Type B pancreatic cell (in vitro differentiated cells): ENCODE data around the gene CXXC1. TPM values are rescaled to one million over a fixed set of nuclear protein-coding genes. Genes with fewer than 3 reads are reported as not detected.

Source experiments
- DNase-seq: peaks from one replicate; pipeline ENCODE4 v3.0.0; 2021; ENCODE audit warnings: mixed read lengths; ENCODE audit not compliant: unreplicated experiment; ENCODE audit errors: extremely low spot score
- H3K27ac Mint-ChIP-seq: 2 replicates; pipeline ENCODE4 v1.8.0; 2021; ENCODE audit warnings: mild to moderate bottlenecking, mixed read lengths
- H3K27me3 Mint-ChIP-seq: 2 replicates; pipeline ENCODE4 v1.8.0; 2021; ENCODE audit warnings: mixed read lengths
- H3K36me3 Mint-ChIP-seq: 2 replicates; pipeline ENCODE4 v1.8.0; 2021; ENCODE audit warnings: mixed read lengths
- H3K4me1 Mint-ChIP-seq: one replicate; pipeline ENCODE4 v1.8.0; 2021; ENCODE audit warnings: mixed read lengths; ENCODE audit not compliant: unreplicated experiment
- H3K4me3 Mint-ChIP-seq: 2 replicates; pipeline ENCODE4 v1.8.0; 2021; ENCODE audit warnings: mild to moderate bottlenecking, mixed read lengths
- H3K9me3 Mint-ChIP-seq: 2 replicates; pipeline ENCODE4 v1.8.0; 2021; ENCODE audit warnings: mixed read lengths
- CTCF ChIP-seq: fragments of 200-600 bp; sonication (generic); conservative IDR thresholded peaks from 2 replicates; pipeline ENCODE4 v1.5.0; 2021; ENCODE audit warnings: antibody characterized with exemption, mild to moderate bottlenecking
- total RNA-seq: library from RNA; stranded (reverse); gene quantifications from 2 replicates; pipeline ENCODE4 v1.2.1, GENCODE V29; 2021; ENCODE audit warnings: low replicate concordance

CXXC1 gene
- total RNA-seq, 1 donor from 2014 or later: 95.1 TPM

GRCh38 chr18:50280707-50281294 lies 6.7 kb downstream of the CXXC1 start:
- DNase-seq: no peak
- Mint-ChIP-seq H3K27me3 (no peaks in the 10 kb centered on the region), H3K27ac (peak overlapping the region; percentile 95), H3K36me3 (peaks cover 36% of the 10 kb centered on the region), H3K4me3 (peak overlapping the region; percentile 98), H3K9me3 (no peaks in the 10 kb centered on the region), H3K4me1 (peaks cover 21% of the 10 kb centered on the region)
- TF ChIP-seq CTCF: no peak

GRCh38 chr18:50279752-50280151 lies 7.7 kb downstream of the CXXC1 start:
- Mint-ChIP-seq H3K4me3 (peak overlapping the region; percentile 98), H3K4me1 (peaks cover 21% of the 10 kb centered on the region), H3K36me3 (peaks cover 41% of the 10 kb centered on the region), H3K27ac (no peak overlapping the region), H3K9me3 (no peaks in the 10 kb centered on the region), H3K27me3 (no peaks in the 10 kb centered on the region)
- no peak for DNase-seq
- no peak for TF ChIP-seq CTCF

GRCh38 chr18:50277942-50278341 lies 9.6 kb downstream of the CXXC1 start:
- TF ChIP-seq CTCF: no peak
- Mint-ChIP-seq H3K36me3 (peaks cover 43% of the 10 kb centered on the region), H3K9me3 (no peaks in the 10 kb centered on the region), H3K27ac (no peak overlapping the region), H3K27me3 (no peaks in the 10 kb centered on the region), H3K4me3 (no peak overlapping the region), H3K4me1 (peaks cover 21% of the 10 kb centered on the region)
- no peak for DNase-seq

- TF ChIP-seq CTCF: no peak
- Mint-ChIP-seq H3K4me3 (no peak overlapping the region), H3K9me3 (no peaks in the 10 kb centered on the region), H3K27me3 (no peaks in the 10 kb centered on the region), H3K36me3 (peaks cover 43% of the 10 kb centered on the region), H3K4me1 (peaks cover 21% of the 10 kb centered on the region), H3K27ac (no peak overlapping the region)
- DNase-seq: no peak
Observed at GRCh38 chr18:50276452-50276851, 11.0 kb downstream of the CXXC1 start.

GRCh38 chr18:50275503-50276036 lies 11.9 kb downstream of the CXXC1 start:
- Mint-ChIP-seq H3K27ac (no peak overlapping the region), H3K36me3 (peaks cover 35% of the 10 kb centered on the region), H3K4me1 (peaks cover 12% of the 10 kb centered on the region), H3K9me3 (no peaks in the 10 kb centered on the region), H3K27me3 (no peaks in the 10 kb centered on the region), H3K4me3 (no peak overlapping the region)
- TF ChIP-seq CTCF: no peak
- no peak for DNase-seq
